ENCODE results near the gene TRIM65. TPM values are rescaled to one million over a fixed set of nuclear protein-coding genes. Genes with fewer than 3 reads are reported as not detected.
"Not testable (repeated sequence)": the region's sequence is repeated elsewhere in the genome, so short reads cannot be mapped to it uniquely, and the experiment has no call there.

TRIM65 gene
- total RNA-seq, 1 donor: 22.5 TPM

DNA sequence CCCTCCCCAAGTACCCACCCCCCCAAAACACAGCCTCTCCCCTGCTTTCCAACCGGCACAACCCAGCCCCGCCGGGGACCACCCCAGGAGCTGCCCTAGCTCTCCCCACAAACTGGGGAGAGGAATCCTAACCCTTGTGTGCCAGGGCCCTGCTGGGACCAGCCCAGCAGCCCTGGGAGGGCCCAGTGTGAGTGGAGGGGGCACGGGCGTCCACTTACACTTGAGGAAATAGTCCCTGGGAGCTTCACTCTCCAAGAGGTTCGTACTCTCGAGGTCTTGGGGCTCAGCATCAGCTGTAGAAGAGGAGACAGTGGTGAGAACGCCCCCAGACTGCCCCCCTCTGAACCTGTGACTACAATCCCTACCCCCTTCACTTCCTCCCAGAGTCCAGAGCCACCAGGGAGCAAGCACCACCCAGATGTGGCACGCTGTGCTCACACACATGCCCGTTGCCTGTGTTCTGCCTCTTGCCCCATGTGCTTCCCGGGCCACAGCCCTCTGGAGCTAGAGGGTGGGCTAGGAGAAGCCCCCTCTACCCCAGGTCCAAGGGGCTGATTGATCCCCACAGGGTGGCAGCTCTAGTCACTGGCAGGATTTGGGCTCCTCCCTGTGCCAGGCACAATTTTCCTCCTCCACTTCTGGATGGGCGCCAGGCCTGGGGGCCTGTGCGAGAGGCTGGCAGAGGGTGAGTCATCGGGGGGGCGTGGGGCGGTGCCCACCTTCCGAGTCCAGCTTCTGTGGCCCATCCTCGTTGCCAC, 21.4 kb downstream of the TRIM65 start:
- DNase-seq (ENCODE audit: low read depth): no peak

GRCh38 chr17:75874323-75875181, 22.2 kb downstream of the TRIM65 start:
- no peak for DNase-seq (ENCODE audit: low read depth)
- no peak overlapping the region for H3K4me3 ChIP-seq (ENCODE audit: low read depth, low read length)
- TF ChIP-seq CTCF (IDR thresholded peaks at IDR 0.05; ENCODE audit: insufficient read depth, low read depth, low read length): no peak

More for the DNA sequence above, 21.4 kb downstream of the TRIM65 start:
- no peak overlapping the region for H3K4me3 ChIP-seq (ENCODE audit: low read depth, low read length)
- TF ChIP-seq CTCF (IDR thresholded peaks at IDR 0.05; ENCODE audit: insufficient read depth, low read depth, low read length): no peak

GRCh38 chr17:75873587-75874322, 23.0 kb downstream of the TRIM65 start:
- TF ChIP-seq CTCF (IDR thresholded peaks at IDR 0.05; ENCODE audit: insufficient read depth, low read depth, low read length): no peak
- DNase-seq (ENCODE audit: low read depth): no peak

DNA sequence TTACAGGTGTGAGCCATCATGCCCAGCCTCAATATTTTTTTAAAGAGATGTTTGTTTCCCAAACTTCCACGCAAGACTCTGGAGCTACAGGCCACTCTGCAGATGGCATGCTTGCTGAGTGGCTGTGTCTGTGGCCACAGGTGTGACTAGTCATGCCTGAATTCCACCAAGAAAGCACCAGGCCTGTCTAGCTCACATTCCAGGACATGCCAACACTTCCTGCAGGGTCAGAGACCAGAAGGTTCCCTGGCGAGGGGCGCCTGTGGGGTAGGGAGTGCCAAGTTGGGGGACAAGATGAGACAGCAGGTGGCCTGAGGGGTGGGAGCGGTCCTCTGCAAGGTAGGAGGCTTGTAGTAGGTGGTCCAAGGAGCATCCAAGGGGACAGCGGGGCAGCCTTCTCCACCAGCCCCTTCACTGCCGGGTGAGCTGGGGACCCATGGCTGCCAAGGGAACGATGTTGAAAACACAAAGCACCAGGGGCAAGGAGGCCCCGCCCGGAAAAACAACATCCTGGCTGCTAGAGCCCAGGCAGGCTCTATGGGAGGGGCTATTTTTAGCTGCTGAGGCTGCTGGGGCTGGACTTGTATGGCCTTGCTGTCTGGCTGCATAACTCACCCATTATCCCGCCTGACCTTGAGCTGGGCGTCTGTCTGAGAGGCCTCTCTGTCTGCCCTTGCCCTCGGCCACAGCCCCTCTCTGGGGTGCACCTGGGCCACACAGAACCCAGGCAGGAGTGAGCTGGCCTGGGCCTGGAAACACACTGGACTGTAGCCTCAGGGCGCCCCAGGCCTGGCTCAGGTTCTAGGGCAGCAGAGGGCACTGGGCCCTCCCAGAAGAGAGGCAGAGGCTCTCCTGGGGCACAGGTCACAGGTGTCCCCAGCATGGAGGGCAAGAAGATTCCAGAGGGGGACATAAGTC, 24.1 kb downstream of the TRIM65 start:
- H3K4me3 ChIP-seq (ENCODE audit: low read depth, low read length): no peak overlapping the region
- peak; percentile 84 for DNase-seq (ENCODE audit: low read depth)

More at GRCh38 chr17:75873587-75874322, 23.0 kb downstream of the TRIM65 start:
- H3K4me3 ChIP-seq (ENCODE audit: low read depth, low read length): no peak overlapping the region

GRCh38 chr17:75870228-75870627, 26.5 kb downstream of the TRIM65 start:
- DNase-seq (ENCODE audit: low read depth); H3K4me3 ChIP-seq (ENCODE audit: low read depth, low read length): not testable (repeated sequence)

More for the DNA sequence above, 24.1 kb downstream of the TRIM65 start:
- TF ChIP-seq CTCF (IDR thresholded peaks at IDR 0.05; ENCODE audit: insufficient read depth, low read depth, low read length): no peak

GRCh38 chr17:75869282-75870141, 27.2 kb downstream of the TRIM65 start:
- no peak for TF ChIP-seq CTCF (IDR thresholded peaks at IDR 0.05; ENCODE audit: insufficient read depth, low read depth, low read length)
- peak overlapping the region; percentile 6 for H3K4me3 ChIP-seq (ENCODE audit: low read depth, low read length)
- DNase-seq (ENCODE audit: low read depth): peak; percentile 84

DNA sequence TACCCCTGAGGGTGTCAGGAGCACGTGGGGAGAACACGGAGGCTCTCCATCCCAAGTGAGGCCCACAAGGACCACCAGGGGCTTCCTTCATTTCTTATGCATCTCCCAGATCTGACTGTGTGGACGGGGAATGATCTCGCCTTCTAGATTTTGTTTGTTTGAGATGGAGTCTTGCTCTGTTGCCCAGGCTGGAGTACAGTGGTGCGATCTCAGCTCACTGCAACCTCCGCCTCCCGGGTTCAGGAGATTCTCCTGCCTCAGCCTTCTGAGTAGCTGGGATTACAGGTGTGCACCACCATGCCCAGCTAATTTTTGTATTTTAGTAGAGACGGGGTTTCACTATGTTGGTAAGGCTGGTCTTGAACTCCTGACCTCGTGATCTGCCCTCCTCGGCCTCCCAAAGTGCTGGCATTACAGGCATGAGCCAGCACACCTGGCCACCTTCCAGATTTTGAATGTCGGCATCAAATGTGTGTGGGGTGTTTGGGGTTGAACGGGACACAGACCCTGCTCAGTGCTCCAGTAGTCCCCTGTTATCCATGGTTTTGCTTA, 27.9 kb downstream of the TRIM65 start:
- H3K4me3 ChIP-seq (ENCODE audit: low read depth, low read length); DNase-seq (ENCODE audit: low read depth): not testable (repeated sequence)

DNA sequence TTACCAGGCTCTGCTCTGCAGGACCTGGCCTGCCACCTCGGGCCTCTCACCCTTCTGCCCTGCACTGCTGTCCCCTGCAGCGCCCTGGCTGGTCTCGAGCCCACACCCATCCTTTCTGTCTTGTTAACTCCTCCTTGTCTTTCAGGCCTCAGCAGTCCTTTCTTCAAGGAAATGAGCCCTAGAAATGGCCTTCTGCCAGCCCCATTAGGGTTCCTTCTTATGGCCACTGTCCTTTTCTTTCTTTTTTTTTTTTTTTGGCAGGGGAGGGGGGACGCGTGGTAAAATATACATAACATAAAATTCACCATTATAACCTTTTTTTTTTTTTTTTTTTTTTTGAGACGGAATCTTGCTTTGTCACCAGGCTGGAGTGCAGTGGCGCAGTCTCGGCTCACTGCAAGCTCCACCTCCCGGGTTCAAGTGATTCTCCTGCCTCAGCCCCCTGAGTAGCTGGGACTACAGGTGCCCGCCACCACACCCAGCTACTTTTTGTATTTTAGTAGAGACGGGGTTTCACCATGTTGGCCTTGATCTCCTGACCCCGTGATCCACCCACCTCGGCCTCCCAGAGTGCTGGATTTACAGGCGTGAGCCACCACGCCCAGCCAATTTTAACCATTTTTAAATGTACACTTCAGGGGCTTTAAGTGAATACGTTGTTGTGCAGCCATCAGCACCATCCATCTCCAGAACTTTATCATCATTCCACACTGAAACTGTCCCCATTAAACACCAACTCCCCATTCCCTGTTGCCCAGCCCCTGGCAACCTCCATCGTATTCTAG, 31.2 kb downstream of the TRIM65 start:
- H3K4me3 ChIP-seq (ENCODE audit: low read depth, low read length); DNase-seq (ENCODE audit: low read depth): not testable (repeated sequence)

- H3K4me3 ChIP-seq (ENCODE audit: low read depth, low read length); DNase-seq (ENCODE audit: low read depth): not testable (repeated sequence)
Measured at GRCh38 chr17:75864887-75865286, 31.9 kb downstream of the TRIM65 start.
